Esophagus muscularis mucosa (tissue), 3 donors: Measurements from ENCODE around the gene ANO3.

Experiments
- CTCF ChIP-seq, 3 experiments: fragments of 200-600 bp in 2 of 3; fragments of 450-650 bp in 1 of 3; sonication (generic) in 2 of 3; IDR thresholded peaks; one replicate each; pipeline ENCODE4 v1.5.1; 2017 to 2019; ENCODE audit warnings: antibody characterized with exemption in 3 of 3, mild to moderate bottlenecking in 2 of 3, moderate library complexity in 1 of 3
- POLR2A ChIP-seq: fragments of 450-650 bp; IDR thresholded peaks from one replicate; pipeline ENCODE4 v1.6.1; 2017; ENCODE audit warnings: antibody characterized with exemption, moderate library complexity, mild to moderate bottlenecking, low read depth
- POLR2AphosphoS5 ChIP-seq, 2 donors: sonication (generic); formaldehyde crosslinking; IDR thresholded peaks; one replicate each; pipeline ENCODE4 v1.6.1; 2017; ENCODE audit warnings: antibody characterized with exemption in 2 of 2

- TF ChIP-seq CTCF (IDR thresholded peaks at IDR 0.05) (no peak), POLR2A (no peak), POLR2AphosphoS5 (IDR thresholded peaks at IDR 0.05) (no peak)
These were observed 44.8 kb upstream of the ANO3 start for GRCh38 chr11:26287067-26287518.
